Astrocyte (in vitro differentiated cells and primary cell): ENCODE data around the gene SPINK4. TPM values are rescaled to one million over a fixed set of nuclear protein-coding genes. Genes with fewer than 3 reads are reported as not detected.
A peak's percentile ranks its signal among the peaks of the same experiment; 100 is the strongest.

Source experiments
- DNase-seq: peaks from one replicate; pipeline ENCODE4 v3.0.0-alpha.2; 2010; ENCODE audit warnings: low read depth
- FAIRE-seq: peaks from 2 replicates; lab custom pipeline; 2011; peaks lifted over from hg19 to GRCh38; lab: Jason Lieb, UNC
- H2AFZ ChIP-seq: 2 replicates; pipeline ENCODE4 v1.6.0; 2012; ENCODE audit warnings: low read depth, low read length, inconsistent platforms
- H3K27ac ChIP-seq: 2 replicates; pipeline ENCODE4 v1.5.1; 2011; ENCODE audit warnings: low read depth, low read length, inconsistent platforms
- H3K27me3 ChIP-seq: 2 replicates; pipeline ENCODE4 v1.6.0; 2011; ENCODE audit warnings: low read length, inconsistent platforms; ENCODE audit not compliant: insufficient read depth
- H3K36me3 ChIP-seq: 2 replicates; pipeline ENCODE4 v1.5.1; 2011; ENCODE audit warnings: low read length, inconsistent platforms; ENCODE audit not compliant: insufficient read depth
- H3K4me1 ChIP-seq: 2 replicates; pipeline ENCODE4 v1.5.1; 2011; ENCODE audit warnings: low read length, inconsistent platforms; ENCODE audit not compliant: insufficient read depth
- H3K4me2 ChIP-seq: 2 replicates; pipeline ENCODE4 v1.6.0; 2012; ENCODE audit warnings: low read length, inconsistent platforms
- H3K4me3 ChIP-seq: 2 replicates; pipeline ENCODE4 v1.5.1; 2011; ENCODE audit warnings: low read depth, mild to moderate bottlenecking, low read length, inconsistent platforms; ENCODE audit not compliant: insufficient read depth
- H3K79me2 ChIP-seq: 2 replicates; pipeline ENCODE4 v1.6.0; 2012; ENCODE audit warnings: mild to moderate bottlenecking, low read length, inconsistent platforms; ENCODE audit not compliant: insufficient read depth
- H3K9ac ChIP-seq: 2 replicates; pipeline ENCODE4 v1.6.0; 2012; ENCODE audit warnings: mild to moderate bottlenecking, low read length, inconsistent platforms
- H3K9me3 ChIP-seq: 2 replicates; pipeline ENCODE4 v1.5.1; 2012; ENCODE audit warnings: low read depth, mild to moderate bottlenecking, low read length, inconsistent platforms; ENCODE audit not compliant: insufficient read depth
- H4K20me1 ChIP-seq: 2 replicates; pipeline ENCODE4 v1.6.0; 2012; ENCODE audit warnings: low read length, inconsistent platforms; ENCODE audit not compliant: insufficient read depth
- H3K27ac Mint-ChIP-seq: one replicate; pipeline ENCODE4 v1.8.0; 2021; ENCODE audit warnings: mild to moderate bottlenecking, mixed read lengths; ENCODE audit not compliant: unreplicated experiment
- H3K27me3 Mint-ChIP-seq: one replicate; pipeline ENCODE4 v1.8.0; 2021; ENCODE audit warnings: low read depth, mixed read lengths; ENCODE audit not compliant: unreplicated experiment
- H3K36me3 Mint-ChIP-seq: one replicate; pipeline ENCODE4 v1.8.0; 2021; ENCODE audit warnings: low read depth, mixed read lengths; ENCODE audit not compliant: unreplicated experiment
- H3K4me1 Mint-ChIP-seq: one replicate; pipeline ENCODE4 v1.8.0; 2021; ENCODE audit warnings: low read depth, mixed read lengths; ENCODE audit not compliant: unreplicated experiment
- H3K4me3 Mint-ChIP-seq: one replicate; pipeline ENCODE4 v1.8.0; 2021; ENCODE audit warnings: mild to moderate bottlenecking, moderate library complexity, mixed read lengths; ENCODE audit not compliant: unreplicated experiment
- H3K9me3 Mint-ChIP-seq: one replicate; pipeline ENCODE4 v1.8.0; 2021; ENCODE audit warnings: mild to moderate bottlenecking, mixed read lengths; ENCODE audit not compliant: unreplicated experiment
- EZH2 ChIP-seq: IDR thresholded peaks from 2 replicates; pipeline ENCODE4 v1.6.1; 2012; ENCODE audit warnings: mild to moderate bottlenecking, low read length, inconsistent platforms; ENCODE audit not compliant: insufficient read depth
- total RNA-seq: library from RNA; stranded (reverse); gene quantifications from 2 replicates; pipeline ENCODE4 v1.2.1, GENCODE V29; 2021
- TF ChIP-seq, protein P1 (sequence below): IDR thresholded peaks from 2 replicates; pipeline ENCODE4 v1.5.1; 2011; ENCODE audit warnings: low read depth, mild to moderate bottlenecking, inconsistent platforms, low read length, moderate library complexity; ENCODE audit not compliant: insufficient read depth

SPINK4 gene
- total RNA-seq, 1 donor from 2014 or later, result not detected

GRCh38 chr9:33250458-33250995 lies 10.6 kb downstream of the SPINK4 start:
- Mint-ChIP-seq H3K27me3 (peaks cover 3% of the 10 kb centered on the region), H3K36me3 (peaks cover 18% of the 10 kb centered on the region), H3K9me3 (peaks cover 2% of the 10 kb centered on the region), H3K27ac (peak overlapping the region; percentile 47), H3K4me1 (peaks cover 10% of the 10 kb centered on the region), H3K4me3 (peak overlapping the region; percentile 69)
- H3K4me3 ChIP-seq, result no peak overlapping the region
- TF ChIP-seq, protein P1, sequence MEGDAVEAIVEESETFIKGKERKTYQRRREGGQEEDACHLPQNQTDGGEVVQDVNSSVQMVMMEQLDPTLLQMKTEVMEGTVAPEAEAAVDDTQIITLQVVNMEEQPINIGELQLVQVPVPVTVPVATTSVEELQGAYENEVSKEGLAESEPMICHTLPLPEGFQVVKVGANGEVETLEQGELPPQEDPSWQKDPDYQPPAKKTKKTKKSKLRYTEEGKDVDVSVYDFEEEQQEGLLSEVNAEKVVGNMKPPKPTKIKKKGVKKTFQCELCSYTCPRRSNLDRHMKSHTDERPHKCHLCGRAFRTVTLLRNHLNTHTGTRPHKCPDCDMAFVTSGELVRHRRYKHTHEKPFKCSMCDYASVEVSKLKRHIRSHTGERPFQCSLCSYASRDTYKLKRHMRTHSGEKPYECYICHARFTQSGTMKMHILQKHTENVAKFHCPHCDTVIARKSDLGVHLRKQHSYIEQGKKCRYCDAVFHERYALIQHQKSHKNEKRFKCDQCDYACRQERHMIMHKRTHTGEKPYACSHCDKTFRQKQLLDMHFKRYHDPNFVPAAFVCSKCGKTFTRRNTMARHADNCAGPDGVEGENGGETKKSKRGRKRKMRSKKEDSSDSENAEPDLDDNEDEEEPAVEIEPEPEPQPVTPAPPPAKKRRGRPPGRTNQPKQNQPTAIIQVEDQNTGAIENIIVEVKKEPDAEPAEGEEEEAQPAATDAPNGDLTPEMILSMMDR, result no peak
- no peak for TF ChIP-seq EZH2
- no peaks in the 10 kb centered on the region for H3K79me2 ChIP-seq
- H2AFZ ChIP-seq, result no peak overlapping the region
- H3K36me3 ChIP-seq, result peaks cover 23% of the 10 kb centered on the region
- no peak for FAIRE-seq
- H3K4me1 ChIP-seq, result no peaks in the 10 kb centered on the region
- no peaks in the 10 kb centered on the region for H3K27me3 ChIP-seq
- DNase-seq, result peak; percentile 42
- no peak overlapping the region for H3K4me2 ChIP-seq
- no peaks in the 10 kb centered on the region for H3K9me3 ChIP-seq
- no peaks in the 10 kb centered on the region for H4K20me1 ChIP-seq
- no peak overlapping the region for H3K9ac ChIP-seq
- H3K27ac ChIP-seq, result no peak overlapping the region

- no peaks in the 10 kb centered on the region for H3K4me1 ChIP-seq
- H2AFZ ChIP-seq, result no peak overlapping the region
- Mint-ChIP-seq H3K9me3 (peaks cover 2% of the 10 kb centered on the region), H3K27me3 (no peaks in the 10 kb centered on the region), H3K4me3 (no peak overlapping the region), H3K36me3 (peaks cover 9% of the 10 kb centered on the region), H3K4me1 (peaks cover 10% of the 10 kb centered on the region), H3K27ac (no peak overlapping the region)
- TF ChIP-seq, protein P1, result no peak
- no peak for TF ChIP-seq EZH2
- peaks cover under 1% of the 10 kb centered on the region for H4K20me1 ChIP-seq
- no peak for FAIRE-seq
- no peaks in the 10 kb centered on the region for H3K79me2 ChIP-seq
- H3K9ac ChIP-seq, result no peak overlapping the region
- no peak overlapping the region for H3K4me2 ChIP-seq
- H3K27ac ChIP-seq, result no peak overlapping the region
- no peak overlapping the region for H3K4me3 ChIP-seq
- no peaks in the 10 kb centered on the region for H3K9me3 ChIP-seq
- H3K27me3 ChIP-seq, result no peaks in the 10 kb centered on the region
- DNase-seq, result no peak
- H3K36me3 ChIP-seq, result peaks cover 43% of the 10 kb centered on the region
Observed at GRCh38 chr9:33254211-33254610, 14.2 kb downstream of the SPINK4 start.

GRCh38 chr9:33255014-33255413 lies 15.0 kb downstream of the SPINK4 start:
- DNase-seq (no peak), FAIRE-seq (no peak)
- no peak overlapping the region for H3K4me3 ChIP-seq
- H3K4me1 Mint-ChIP-seq, result peaks cover 9% of the 10 kb centered on the region
- no peak overlapping the region for H3K4me3 Mint-ChIP-seq
- H4K20me1 ChIP-seq, result peaks cover 5% of the 10 kb centered on the region
- TF ChIP-seq EZH2, result no peak
- TF ChIP-seq, protein P1, result no peak
- no peaks in the 10 kb centered on the region for H3K27me3 Mint-ChIP-seq
- H3K36me3 Mint-ChIP-seq, result peaks cover 9% of the 10 kb centered on the region
- no peak overlapping the region for H3K27ac Mint-ChIP-seq
- peaks cover 51% of the 10 kb centered on the region for H3K36me3 ChIP-seq
- H2AFZ ChIP-seq, result no peak overlapping the region
- no peak overlapping the region for H3K27ac ChIP-seq
- no peaks in the 10 kb centered on the region for H3K9me3 ChIP-seq
- no peak overlapping the region for H3K4me2 ChIP-seq
- peaks cover 2% of the 10 kb centered on the region for H3K9me3 Mint-ChIP-seq
- no peaks in the 10 kb centered on the region for H3K79me2 ChIP-seq
- H3K9ac ChIP-seq, result no peak overlapping the region
- no peaks in the 10 kb centered on the region for H3K4me1 ChIP-seq
- H3K27me3 ChIP-seq, result no peaks in the 10 kb centered on the region
